HG03159 (cell line): ENCODE results near the gene OPRM1.
A peak's percentile ranks its signal among the peaks of the same experiment; 100 is the strongest.
"Not testable (repeated sequence)": the region's sequence is repeated elsewhere in the genome, so short reads cannot be mapped to it uniquely, and the experiment has no call there.

Experiments
- ATAC-seq: cut with Tn5 transposase; IDR thresholded peaks from one replicate; pipeline ENCODE4 v1.9.1; 2021; ENCODE audit warnings: mild to moderate bottlenecking, moderate library complexity; ENCODE audit not compliant: unreplicated experiment

Gene OPRM1

GRCh38 chr6:154234019-154234772 is 195.2 kb downstream of the OPRM1 start:
- ATAC-seq = peak; percentile 49

GRCh38 chr6:154236646-154237301 is 197.7 kb downstream of the OPRM1 start:
- ATAC-seq = no peak

- ATAC-seq = no peak
Observed at GRCh38 chr6:154238831-154239230, 199.8 kb downstream of the OPRM1 start.

GRCh38 chr6:154239392-154239791 is 200.4 kb downstream of the OPRM1 start:
- no peak for ATAC-seq

GRCh38 chr6:154241061-154241460 is 202.0 kb downstream of the OPRM1 start:
- ATAC-seq = not testable (repeated sequence)

- ATAC-seq = no peak
Observed at GRCh38 chr6:154241581-154241980, 202.5 kb downstream of the OPRM1 start.

GRCh38 chr6:154242617-154243357 is 203.7 kb downstream of the OPRM1 start:
- no peak for ATAC-seq

- no peak for ATAC-seq
Observed at GRCh38 chr6:154243793-154244750, 205.0 kb downstream of the OPRM1 start.

GRCh38 chr6:154245506-154245905 is 206.5 kb downstream of the OPRM1 start:
- ATAC-seq = no peak

- no peak for ATAC-seq
Observed at GRCh38 chr6:154246723-154247118, 207.7 kb downstream of the OPRM1 start.

GRCh38 chr6:154247119-154247861 is 208.2 kb downstream of the OPRM1 start:
- peak; percentile 36 for ATAC-seq

- ATAC-seq = peak; percentile 68
Observed at GRCh38 chr6:154249499-154250298, 210.7 kb downstream of the OPRM1 start.

GRCh38 chr6:154251116-154251515 is 212.1 kb downstream of the OPRM1 start:
- ATAC-seq = no peak

GRCh38 chr6:154252678-154253077 is 213.6 kb downstream of the OPRM1 start:
- ATAC-seq = no peak

- no peak for ATAC-seq
Observed at GRCh38 chr6:154257067-154257466, 218.0 kb downstream of the OPRM1 start.

GRCh38 chr6:154258064-154258757 is 219.2 kb downstream of the OPRM1 start:
- peak; percentile 88 for ATAC-seq

- no peak for ATAC-seq
Observed at GRCh38 chr6:154261688-154262397, 222.8 kb downstream of the OPRM1 start.

GRCh38 chr6:154266560-154267099 is 227.6 kb downstream of the OPRM1 start:
- ATAC-seq = no peak
